ENCODE measurements around the gene TMEM200C. TPM values are rescaled to one million over a fixed set of nuclear protein-coding genes. Genes with fewer than 3 reads are reported as not detected.

TMEM200C gene
- total RNA-seq (1 to 10 TPM in 4 of 7 donors, under 1 TPM in 3; 0.32 to 7.4 (median 1.1) TPM), polyA plus RNA-seq (under 1 TPM; 0.15 to 0.22 TPM)
- long read RNA-seq, donor 1, result 0 reads
- long read RNA-seq, donor 2, result 0 reads
- long read RNA-seq, donor 3, partial matches to known transcripts, result 0 of 1 reads
- long read RNA-seq, donor 3, other reads (novel, unspliced or antisense), result 0 of 1 reads

- Histone ChIP-seq H3K27ac (peak within 1 kb of the TSS in 1 of 2 donors; percentile 77), H3K4me3 (peak within 1 kb of the TSS; percentile 16), H3K9me3 (no peaks in the 10 kb centered on the region), H3K27me3 (no peaks in the 10 kb centered on the region), H3K36me3 (no peaks in the 10 kb centered on the region), H3K4me1 (ENCODE audit: insufficient read depth) (no peaks in the 10 kb centered on the region)
- peak in 4 of 5 donors; percentile 36 to 62 (median 44) for DNase-seq
- intact Hi-C loops (cut with DNase I), result loop anchor here in 1 of 4 donors (10.0 kb wide), 1 partner anchor 839 kb away; no protein-coding TSS in a partner anchor
- TF ChIP-seq EP300 (IDR thresholded peaks at IDR 0.05) (no peak), POLR2A (IDR thresholded peaks at IDR 0.05) (no peak), CTCF (IDR thresholded peaks at IDR 0.05) (no peak)
- 1% methylated on average over 47 to 78 of the region's 83 CpGs; no CpG with 5 or more reads in 1 of the 3 donors for WGBS, 3 donors
Observed at GRCh38 chr18:5895299-5895875, at the start of gene TMEM200C. Gene TMEM200C (minus strand): TSS chr18:5895522. CDS start chr18:5892063, 3,459 bp downstream.

GRCh38 chr18:5944448-5944847 is 49.1 kb upstream of the TMEM200C start:
- Histone ChIP-seq H3K4me3 (no peak overlapping the region), H3K36me3 (no peaks in the 10 kb centered on the region), H3K27me3 (no peaks in the 10 kb centered on the region), H3K27ac (no peak overlapping the region), H3K9me3 (no peaks in the 10 kb centered on the region), H3K4me1 (ENCODE audit: insufficient read depth) (no peaks in the 10 kb centered on the region)
- WGBS, 3 donors, result 81 to 96% (median 92%) methylated on average over 3 of the region's 3 CpGs
- intact Hi-C loops (cut with DNase I), result no loop called here
- no peak for DNase-seq
- TF ChIP-seq CTCF (IDR thresholded peaks at IDR 0.05) (no peak), EP300 (IDR thresholded peaks at IDR 0.05) (no peak), POLR2A (IDR thresholded peaks at IDR 0.05) (no peak)

- intact Hi-C loops (cut with DNase I), result no loop called here
- Histone ChIP-seq H3K36me3 (no peaks in the 10 kb centered on the region), H3K4me1 (ENCODE audit: insufficient read depth) (no peaks in the 10 kb centered on the region), H3K4me3 (no peak overlapping the region), H3K27ac (no peak overlapping the region), H3K9me3 (no peaks in the 10 kb centered on the region), H3K27me3 (no peaks in the 10 kb centered on the region)
- WGBS, 3 donors, result 53 to 61% (median 61%) methylated on average over 5 of the region's 5 CpGs
- DNase-seq, result peak in 1 of 5 donors; percentile 29
- TF ChIP-seq EP300 (IDR thresholded peaks at IDR 0.05) (no peak), POLR2A (IDR thresholded peaks at IDR 0.05) (no peak), CTCF (IDR thresholded peaks at IDR 0.05) (no peak)
Observed at GRCh38 chr18:5943514-5943913, 48.2 kb upstream of the TMEM200C start.

- no peaks in the 10 kb centered on the region for H3K36me3 ChIP-seq
- no peaks in the 10 kb centered on the region for H3K27me3 ChIP-seq
- DNase-seq, result no peak
- TF ChIP-seq POLR2A (IDR thresholded peaks at IDR 0.05) (no peak), EP300 (IDR thresholded peaks at IDR 0.05) (no peak), CTCF (IDR thresholded peaks at IDR 0.05) (no peak)
- no peaks in the 10 kb centered on the region for H3K9me3 ChIP-seq
- intact Hi-C loops (cut with DNase I), result no loop called here
- no peaks in the 10 kb centered on the region for H3K4me1 ChIP-seq (ENCODE audit: insufficient read depth)
- no peak overlapping the region for H3K4me3 ChIP-seq
- WGBS, 3 donors, result 57 to 76% (median 69%) methylated on average over 6 of the region's 6 CpGs
- H3K27ac ChIP-seq, result no peak overlapping the region
Observed at GRCh38 chr18:5942591-5942990, 47.3 kb upstream of the TMEM200C start.
